Liver (tissue), 9 donors: Measurements from ENCODE around the gene POU2F3. TPM values are rescaled to one million over a fixed set of nuclear protein-coding genes. Genes with fewer than 3 reads are reported as not detected.

ENCODE experiments used
- DNase-seq: peaks from one replicate; pipeline ENCODE4 v3.0.0-alpha.2; 2017; ENCODE audit warnings: low spot score
- H3K27ac ChIP-seq, 2 donors: one replicate each; pipeline ENCODE4 v1.7.0; 2013; ENCODE audit warnings: inconsistent platforms in 2 of 2, low read length in 2 of 2, control low read depth in 1 of 2, low read depth in 1 of 2, mild to moderate bottlenecking in 1 of 2
- H3K27me3 ChIP-seq, 4 donors: one replicate each; pipeline versions ENCODE4 v1.6.1 to v1.7.0; 2013; ENCODE audit warnings: low read length in 3 of 4, inconsistent platforms in 1 of 4, mild to moderate bottlenecking in 1 of 4, moderate library complexity in 1 of 4; ENCODE audit not compliant: control insufficient read depth in 4 of 4, insufficient read depth in 4 of 4
- H3K36me3 ChIP-seq, 4 donors: one replicate each; pipeline versions ENCODE4 v1.6.1 to v1.7.0; 2013; ENCODE audit warnings: low read length in 3 of 4, mild to moderate bottlenecking in 3 of 4, low read depth in 1 of 4, moderate library complexity in 1 of 4; ENCODE audit not compliant: control insufficient read depth in 4 of 4, insufficient read depth in 3 of 4
- H3K4me1 ChIP-seq, 4 donors: one replicate each; pipeline versions ENCODE4 v1.6.1 to v1.7.0; 2013; ENCODE audit warnings: low read length in 3 of 4, mild to moderate bottlenecking in 3 of 4, moderate library complexity in 1 of 4; ENCODE audit not compliant: control insufficient read depth in 4 of 4, insufficient read depth in 4 of 4
- H3K4me3 ChIP-seq, 3 donors: one replicate each; pipeline versions ENCODE4 v1.6.1 to v1.7.0; 2013; ENCODE audit warnings: low read length in 3 of 3, control low read depth in 1 of 3, low read depth in 1 of 3, mild to moderate bottlenecking in 1 of 3
- H3K9ac ChIP-seq, 2 donors: one replicate each; pipeline ENCODE4 v1.7.0; 2013; ENCODE audit warnings: low read length in 2 of 2, mild to moderate bottlenecking in 2 of 2, moderate library complexity in 2 of 2, control low read depth in 1 of 2, low read depth in 1 of 2
- H3K9me3 ChIP-seq, 4 donors: one replicate each; pipeline versions ENCODE4 v1.6.1 to v1.7.0; 2013; ENCODE audit warnings: low read length in 3 of 4; ENCODE audit not compliant: control insufficient read depth in 4 of 4
- EGR1 ChIP-seq, 2 donors: IDR thresholded peaks; 2 replicates each; pipeline ENCODE4 v1.6.1; 2016 to 2018; ENCODE audit warnings: antibody characterized with exemption in 2 of 2, low read depth in 2 of 2
- FOXA2 ChIP-seq: IDR thresholded peaks from 2 replicates; pipeline ENCODE4 v1.6.1; 2016; ENCODE audit warnings: antibody characterized with exemption
- GABPA ChIP-seq, 2 donors: IDR thresholded peaks in 1 of 2; conservative IDR thresholded peaks in 1 of 2; 2 replicates each; pipeline ENCODE4 v1.6.1; 2016; ENCODE audit warnings: antibody characterized with exemption in 2 of 2, mild to moderate bottlenecking in 1 of 2, moderate library complexity in 1 of 2
- HNF4A ChIP-seq, 2 donors: conservative IDR thresholded peaks; 2 replicates each; pipeline ENCODE4 v1.6.1; 2016; ENCODE audit warnings: antibody characterized with exemption in 2 of 2, mild to moderate bottlenecking in 2 of 2
- HNF4G ChIP-seq: IDR thresholded peaks from 2 replicates; pipeline ENCODE4 v1.6.1; 2016; ENCODE audit warnings: antibody characterized with exemption
- JUND ChIP-seq, 2 donors: IDR thresholded peaks; 2 replicates each; pipeline ENCODE4 v1.6.1; 2016; ENCODE audit warnings: antibody characterized with exemption in 2 of 2
- NR2F2 ChIP-seq: IDR thresholded peaks from 2 replicates; pipeline ENCODE4 v1.6.1; 2016; ENCODE audit warnings: antibody characterized with exemption
- RAD21 ChIP-seq, 2 donors: IDR thresholded peaks; 2 replicates each; pipeline ENCODE4 v1.6.1; 2016; ENCODE audit warnings: antibody characterized with exemption in 2 of 2, mild to moderate bottlenecking in 2 of 2
- RXRA ChIP-seq, 2 donors: IDR thresholded peaks; 2 replicates each; pipeline ENCODE4 v1.6.1; 2017 to 2018; ENCODE audit warnings: antibody characterized with exemption in 2 of 2, mild to moderate bottlenecking in 1 of 2
- SP1 ChIP-seq: IDR thresholded peaks from 2 replicates; pipeline ENCODE4 v1.6.1; 2018; ENCODE audit warnings: antibody characterized with exemption, mild to moderate bottlenecking
- TAF1 ChIP-seq: conservative IDR thresholded peaks from 2 replicates; pipeline ENCODE4 v1.6.1; 2016; ENCODE audit warnings: antibody characterized with exemption, mild to moderate bottlenecking
- WGBS: extraction: QIAGEN DNeasy Blood & Tissue Kit; methylation state at CpG from one replicate; pipeline ENCODE4 v1.1.7; 2013; 5-methylcytosine and 5-hydroxymethylcytosine counted together
- polyA plus RNA-seq, 2 donors: library from polyadenylated mRNA; stranded (reverse) in 1 of 2; unstranded in 1 of 2; fragments of 200-250 nt in 1 of 2; fragments of >200 nt in 1 of 2; fragmentation: Nextera tagmentation in 1 of 2; extraction: Ambion mirVana in 1 of 2; gene quantifications; one replicate each; pipeline versions ENCODE4 v1.2.1 to v1.2.3, GENCODE V29; 2013 to 2015
- total RNA-seq, 2 donors: library from RNA; depleted of rRNA; stranded (reverse); fragments of >200 nt; gene quantifications; one replicate each; pipeline ENCODE4 v1.2.3, GENCODE V29; 2014
- TF ChIP-seq, protein P1 (sequence below): IDR thresholded peaks from 2 replicates; pipeline ENCODE4 v1.6.1; 2016; ENCODE audit warnings: antibody characterized with exemption
- TF ChIP-seq, protein P2 (sequence below): IDR thresholded peaks from 2 replicates; pipeline ENCODE4 v1.6.1; 2016; ENCODE audit warnings: antibody characterized with exemption, mild to moderate bottlenecking
- TF ChIP-seq, protein P3 (sequence below): fragments of 150-350 bp; IDR thresholded peaks from 2 replicates; pipeline ENCODE4 v1.5.1; 2017; ENCODE audit warnings: improper control_type of control experiment, low read depth, low read length; ENCODE audit not compliant: missing input control
- TF ChIP-seq, protein P4 (sequence below): IDR thresholded peaks from 2 replicates; pipeline ENCODE4 v1.6.1; 2016; ENCODE audit warnings: antibody characterized with exemption
- donor health status: healthy.
- donor health status: healthy.
- donor health status: healthy.
- donor health status: healthy.
- donor health status: healthy.

POU2F3 gene
- total and polyA plus RNA-seq, 4 donors = not detected

DNA sequence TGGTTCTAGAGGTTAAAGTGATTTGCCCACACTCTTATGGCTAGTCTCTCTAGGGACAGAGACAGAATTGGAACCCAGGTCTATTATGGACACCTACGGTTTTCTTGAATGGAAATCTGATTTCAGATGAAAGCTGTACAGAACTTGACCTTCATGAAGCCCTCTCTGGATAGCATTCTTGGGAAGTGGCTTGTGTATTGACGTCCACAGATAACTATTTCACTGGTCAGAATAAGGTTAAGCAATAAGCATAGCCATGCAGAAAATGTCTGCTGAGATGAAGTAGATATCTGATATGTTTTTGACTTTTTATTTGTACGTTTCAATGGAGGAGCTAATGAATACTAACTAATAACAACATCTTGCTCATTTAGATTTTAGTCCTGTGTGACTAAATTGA, 86.3 kb downstream of the POU2F3 start:
- H3K4me1 ChIP-seq = peaks cover 0 to 13% (median 10%) of the 10 kb centered on the region in 4 donors
- no peak for DNase-seq
- H3K27ac ChIP-seq = no peak overlapping the region
- no peaks in the 10 kb centered on the region for H3K36me3 ChIP-seq
- peaks cover 0 to 3% (median 1%) of the 10 kb centered on the region in 4 donors for H3K27me3 ChIP-seq
- WGBS = 79% methylated on average over 3 of the region's 3 CpGs
- TF ChIP-seq SP1 (no peak), JUND (IDR thresholded peaks at IDR 0.05) (no peak), RAD21 (IDR thresholded peaks at IDR 0.05) (no peak), TAF1 (no peak), NR2F2 (no peak), HNF4A (conservative IDR thresholded peaks at IDR 0.05) (no peak), GABPA (IDR thresholded peaks at IDR 0.05 in 1 of 2, conservative IDR thresholded peaks at IDR 0.05 in 1 of 2) (no peak)
- TF ChIP-seq, protein P1, sequence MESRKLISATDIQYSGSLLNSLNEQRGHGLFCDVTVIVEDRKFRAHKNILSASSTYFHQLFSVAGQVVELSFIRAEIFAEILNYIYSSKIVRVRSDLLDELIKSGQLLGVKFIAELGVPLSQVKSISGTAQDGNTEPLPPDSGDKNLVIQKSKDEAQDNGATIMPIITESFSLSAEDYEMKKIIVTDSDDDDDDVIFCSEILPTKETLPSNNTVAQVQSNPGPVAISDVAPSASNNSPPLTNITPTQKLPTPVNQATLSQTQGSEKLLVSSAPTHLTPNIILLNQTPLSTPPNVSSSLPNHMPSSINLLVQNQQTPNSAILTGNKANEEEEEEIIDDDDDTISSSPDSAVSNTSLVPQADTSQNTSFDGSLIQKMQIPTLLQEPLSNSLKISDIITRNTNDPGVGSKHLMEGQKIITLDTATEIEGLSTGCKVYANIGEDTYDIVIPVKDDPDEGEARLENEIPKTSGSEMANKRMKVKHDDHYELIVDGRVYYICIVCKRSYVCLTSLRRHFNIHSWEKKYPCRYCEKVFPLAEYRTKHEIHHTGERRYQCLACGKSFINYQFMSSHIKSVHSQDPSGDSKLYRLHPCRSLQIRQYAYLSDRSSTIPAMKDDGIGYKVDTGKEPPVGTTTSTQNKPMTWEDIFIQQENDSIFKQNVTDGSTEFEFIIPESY = no peak
- TF ChIP-seq, protein P2, sequence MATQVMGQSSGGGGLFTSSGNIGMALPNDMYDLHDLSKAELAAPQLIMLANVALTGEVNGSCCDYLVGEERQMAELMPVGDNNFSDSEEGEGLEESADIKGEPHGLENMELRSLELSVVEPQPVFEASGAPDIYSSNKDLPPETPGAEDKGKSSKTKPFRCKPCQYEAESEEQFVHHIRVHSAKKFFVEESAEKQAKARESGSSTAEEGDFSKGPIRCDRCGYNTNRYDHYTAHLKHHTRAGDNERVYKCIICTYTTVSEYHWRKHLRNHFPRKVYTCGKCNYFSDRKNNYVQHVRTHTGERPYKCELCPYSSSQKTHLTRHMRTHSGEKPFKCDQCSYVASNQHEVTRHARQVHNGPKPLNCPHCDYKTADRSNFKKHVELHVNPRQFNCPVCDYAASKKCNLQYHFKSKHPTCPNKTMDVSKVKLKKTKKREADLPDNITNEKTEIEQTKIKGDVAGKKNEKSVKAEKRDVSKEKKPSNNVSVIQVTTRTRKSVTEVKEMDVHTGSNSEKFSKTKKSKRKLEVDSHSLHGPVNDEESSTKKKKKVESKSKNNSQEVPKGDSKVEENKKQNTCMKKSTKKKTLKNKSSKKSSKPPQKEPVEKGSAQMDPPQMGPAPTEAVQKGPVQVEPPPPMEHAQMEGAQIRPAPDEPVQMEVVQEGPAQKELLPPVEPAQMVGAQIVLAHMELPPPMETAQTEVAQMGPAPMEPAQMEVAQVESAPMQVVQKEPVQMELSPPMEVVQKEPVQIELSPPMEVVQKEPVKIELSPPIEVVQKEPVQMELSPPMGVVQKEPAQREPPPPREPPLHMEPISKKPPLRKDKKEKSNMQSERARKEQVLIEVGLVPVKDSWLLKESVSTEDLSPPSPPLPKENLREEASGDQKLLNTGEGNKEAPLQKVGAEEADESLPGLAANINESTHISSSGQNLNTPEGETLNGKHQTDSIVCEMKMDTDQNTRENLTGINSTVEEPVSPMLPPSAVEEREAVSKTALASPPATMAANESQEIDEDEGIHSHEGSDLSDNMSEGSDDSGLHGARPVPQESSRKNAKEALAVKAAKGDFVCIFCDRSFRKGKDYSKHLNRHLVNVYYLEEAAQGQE = no peak
- TF ChIP-seq, protein P3, sequence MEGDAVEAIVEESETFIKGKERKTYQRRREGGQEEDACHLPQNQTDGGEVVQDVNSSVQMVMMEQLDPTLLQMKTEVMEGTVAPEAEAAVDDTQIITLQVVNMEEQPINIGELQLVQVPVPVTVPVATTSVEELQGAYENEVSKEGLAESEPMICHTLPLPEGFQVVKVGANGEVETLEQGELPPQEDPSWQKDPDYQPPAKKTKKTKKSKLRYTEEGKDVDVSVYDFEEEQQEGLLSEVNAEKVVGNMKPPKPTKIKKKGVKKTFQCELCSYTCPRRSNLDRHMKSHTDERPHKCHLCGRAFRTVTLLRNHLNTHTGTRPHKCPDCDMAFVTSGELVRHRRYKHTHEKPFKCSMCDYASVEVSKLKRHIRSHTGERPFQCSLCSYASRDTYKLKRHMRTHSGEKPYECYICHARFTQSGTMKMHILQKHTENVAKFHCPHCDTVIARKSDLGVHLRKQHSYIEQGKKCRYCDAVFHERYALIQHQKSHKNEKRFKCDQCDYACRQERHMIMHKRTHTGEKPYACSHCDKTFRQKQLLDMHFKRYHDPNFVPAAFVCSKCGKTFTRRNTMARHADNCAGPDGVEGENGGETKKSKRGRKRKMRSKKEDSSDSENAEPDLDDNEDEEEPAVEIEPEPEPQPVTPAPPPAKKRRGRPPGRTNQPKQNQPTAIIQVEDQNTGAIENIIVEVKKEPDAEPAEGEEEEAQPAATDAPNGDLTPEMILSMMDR = no peak
- no peaks in the 10 kb centered on the region for H3K9me3 ChIP-seq
- no peak overlapping the region for H3K9ac ChIP-seq
- H3K4me3 ChIP-seq = no peak overlapping the region

DNA sequence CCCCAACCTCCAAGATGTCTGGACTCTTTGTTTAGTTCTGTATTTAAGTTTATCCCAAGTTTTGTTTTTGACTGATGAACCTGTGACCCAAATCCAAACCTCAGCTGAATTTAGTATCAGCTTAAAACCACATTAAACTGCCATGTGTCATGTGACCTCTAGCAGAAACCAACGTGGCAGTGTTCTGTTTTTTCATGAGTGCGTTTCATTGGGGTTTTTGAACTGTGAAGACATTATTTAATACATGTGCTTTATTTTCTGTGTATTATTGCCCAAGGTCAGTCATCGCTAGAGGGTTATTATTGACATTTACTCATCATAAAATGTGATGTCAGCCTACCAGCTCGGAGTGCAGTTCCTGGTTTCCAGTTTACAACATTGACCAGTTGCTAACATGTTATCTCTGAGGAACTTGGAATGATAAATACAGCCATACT, 86.9 kb downstream of the POU2F3 start:
- Histone ChIP-seq H3K27me3 (peaks cover 0 to 3% (median 1%) of the 10 kb centered on the region in 4 donors), H3K4me1 (peaks cover 0 to 13% (median 10%) of the 10 kb centered on the region in 4 donors), H3K9ac (no peak overlapping the region), H3K4me3 (no peak overlapping the region), H3K9me3 (no peaks in the 10 kb centered on the region), H3K27ac (no peak overlapping the region), H3K36me3 (no peaks in the 10 kb centered on the region)
- DNase-seq = no peak
- 58% methylated on average over 4 of the region's 4 CpGs for WGBS
- TF ChIP-seq, protein P3 = no peak
- no peak for TF ChIP-seq NR2F2
- no peak for TF ChIP-seq SP1
- TF ChIP-seq, protein P4, sequence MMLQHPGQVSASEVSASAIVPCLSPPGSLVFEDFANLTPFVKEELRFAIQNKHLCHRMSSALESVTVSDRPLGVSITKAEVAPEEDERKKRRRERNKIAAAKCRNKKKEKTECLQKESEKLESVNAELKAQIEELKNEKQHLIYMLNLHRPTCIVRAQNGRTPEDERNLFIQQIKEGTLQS = no peak
- TF ChIP-seq, protein P2 = no peak
- TF ChIP-seq HNF4G = no peak
- TF ChIP-seq, protein P1 = no peak
- no peak for TF ChIP-seq TAF1
- no peak for TF ChIP-seq GABPA (IDR thresholded peaks at IDR 0.05 in 1 of 2, conservative IDR thresholded peaks at IDR 0.05 in 1 of 2)
- TF ChIP-seq RXRA (IDR thresholded peaks at IDR 0.05) = no peak
- no peak for TF ChIP-seq FOXA2
- TF ChIP-seq EGR1 (IDR thresholded peaks at IDR 0.05; ENCODE audit: low read depth in 2 of 2) = no peak
- no peak for TF ChIP-seq HNF4A (conservative IDR thresholded peaks at IDR 0.05)
